Stomach (tissue), 4 donors: ENCODE measurements around the gene COQ7.

ENCODE experiments used
- EP300 ChIP-seq: sonication (generic); formaldehyde crosslinking; IDR thresholded peaks from one replicate; pipeline ENCODE4 v1.6.1; 2017; ENCODE audit warnings: antibody characterized with exemption
- POLR2A ChIP-seq, 4 donors: fragments of 450-650 bp; IDR thresholded peaks; one replicate each; pipeline ENCODE4 v1.6.1; 2016; ENCODE audit warnings: antibody characterized with exemption in 4 of 4, control low read depth in 2 of 4, mild to moderate bottlenecking in 1 of 4, moderate library complexity in 1 of 4
- POLR2AphosphoS5 ChIP-seq, 3 donors: sonication (generic); formaldehyde crosslinking; IDR thresholded peaks; one replicate each; pipeline ENCODE4 v1.6.1; 2016; ENCODE audit warnings: antibody characterized with exemption in 3 of 3
- TF ChIP-seq, protein P1 (sequence below), 7 experiments: fragments of 450-650 bp in 4 of 7; fragments of 200-600 bp in 3 of 7; sonication (generic) in 3 of 7; IDR thresholded peaks; one replicate each; pipeline ENCODE4 v1.5.1; 2016 to 2019; ENCODE audit warnings: antibody characterized with exemption in 7 of 7, control low read depth in 2 of 7, mild to moderate bottlenecking in 1 of 7

DNA sequence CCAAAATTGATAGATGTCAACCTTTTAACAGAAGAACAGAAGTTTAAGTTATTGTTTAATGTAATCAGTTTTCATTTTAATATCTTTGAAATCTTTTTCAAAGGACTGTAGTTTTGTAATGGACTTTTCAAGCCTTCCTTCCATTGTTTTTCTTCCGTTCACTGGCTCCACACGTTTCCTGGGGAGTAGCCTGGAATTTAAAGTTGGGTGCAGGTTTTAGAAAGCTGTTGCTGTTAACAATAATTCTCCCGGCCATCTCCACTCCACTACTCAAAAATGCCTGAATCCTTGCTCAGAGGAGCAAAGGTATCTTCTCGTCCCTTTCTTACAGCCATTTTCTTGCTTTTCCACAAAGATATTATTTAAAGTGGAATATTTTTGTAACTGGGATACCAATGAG is 4.7 kb upstream of the COQ7 start:
- TF ChIP-seq, protein P1, sequence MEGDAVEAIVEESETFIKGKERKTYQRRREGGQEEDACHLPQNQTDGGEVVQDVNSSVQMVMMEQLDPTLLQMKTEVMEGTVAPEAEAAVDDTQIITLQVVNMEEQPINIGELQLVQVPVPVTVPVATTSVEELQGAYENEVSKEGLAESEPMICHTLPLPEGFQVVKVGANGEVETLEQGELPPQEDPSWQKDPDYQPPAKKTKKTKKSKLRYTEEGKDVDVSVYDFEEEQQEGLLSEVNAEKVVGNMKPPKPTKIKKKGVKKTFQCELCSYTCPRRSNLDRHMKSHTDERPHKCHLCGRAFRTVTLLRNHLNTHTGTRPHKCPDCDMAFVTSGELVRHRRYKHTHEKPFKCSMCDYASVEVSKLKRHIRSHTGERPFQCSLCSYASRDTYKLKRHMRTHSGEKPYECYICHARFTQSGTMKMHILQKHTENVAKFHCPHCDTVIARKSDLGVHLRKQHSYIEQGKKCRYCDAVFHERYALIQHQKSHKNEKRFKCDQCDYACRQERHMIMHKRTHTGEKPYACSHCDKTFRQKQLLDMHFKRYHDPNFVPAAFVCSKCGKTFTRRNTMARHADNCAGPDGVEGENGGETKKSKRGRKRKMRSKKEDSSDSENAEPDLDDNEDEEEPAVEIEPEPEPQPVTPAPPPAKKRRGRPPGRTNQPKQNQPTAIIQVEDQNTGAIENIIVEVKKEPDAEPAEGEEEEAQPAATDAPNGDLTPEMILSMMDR (IDR thresholded peaks at IDR 0.05): no peak
- TF ChIP-seq POLR2A (IDR thresholded peaks at IDR 0.05) (no peak), POLR2AphosphoS5 (IDR thresholded peaks at IDR 0.05) (no peak), EP300 (no peak)
